ENCODE results near the gene ITPA.
A peak's percentile ranks its signal among the peaks of the same experiment; 100 is the strongest.
"Not testable (repeated sequence)": the region's sequence is repeated elsewhere in the genome, so short reads cannot be mapped to it uniquely, and the experiment has no call there.

ITPA gene

DNA sequence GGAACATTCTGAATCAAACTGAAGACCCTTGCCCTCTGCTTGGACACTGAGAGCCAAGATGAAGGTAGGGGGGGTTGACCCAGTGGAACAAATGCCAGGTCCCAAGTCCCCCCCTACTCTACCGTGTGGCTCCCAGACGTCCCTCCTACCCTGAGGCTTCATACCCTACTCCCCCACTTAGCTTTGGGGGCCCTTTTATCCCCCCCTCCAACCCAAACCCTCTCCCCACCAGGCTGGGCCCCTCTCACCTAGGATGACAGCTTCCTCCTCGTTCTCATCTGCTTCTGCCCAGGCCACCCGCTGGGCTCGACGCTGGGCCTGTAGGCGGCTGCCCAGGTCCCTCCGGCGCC is 6.4 kb upstream of the ITPA start:
- no peak for DNase-seq

DNA sequence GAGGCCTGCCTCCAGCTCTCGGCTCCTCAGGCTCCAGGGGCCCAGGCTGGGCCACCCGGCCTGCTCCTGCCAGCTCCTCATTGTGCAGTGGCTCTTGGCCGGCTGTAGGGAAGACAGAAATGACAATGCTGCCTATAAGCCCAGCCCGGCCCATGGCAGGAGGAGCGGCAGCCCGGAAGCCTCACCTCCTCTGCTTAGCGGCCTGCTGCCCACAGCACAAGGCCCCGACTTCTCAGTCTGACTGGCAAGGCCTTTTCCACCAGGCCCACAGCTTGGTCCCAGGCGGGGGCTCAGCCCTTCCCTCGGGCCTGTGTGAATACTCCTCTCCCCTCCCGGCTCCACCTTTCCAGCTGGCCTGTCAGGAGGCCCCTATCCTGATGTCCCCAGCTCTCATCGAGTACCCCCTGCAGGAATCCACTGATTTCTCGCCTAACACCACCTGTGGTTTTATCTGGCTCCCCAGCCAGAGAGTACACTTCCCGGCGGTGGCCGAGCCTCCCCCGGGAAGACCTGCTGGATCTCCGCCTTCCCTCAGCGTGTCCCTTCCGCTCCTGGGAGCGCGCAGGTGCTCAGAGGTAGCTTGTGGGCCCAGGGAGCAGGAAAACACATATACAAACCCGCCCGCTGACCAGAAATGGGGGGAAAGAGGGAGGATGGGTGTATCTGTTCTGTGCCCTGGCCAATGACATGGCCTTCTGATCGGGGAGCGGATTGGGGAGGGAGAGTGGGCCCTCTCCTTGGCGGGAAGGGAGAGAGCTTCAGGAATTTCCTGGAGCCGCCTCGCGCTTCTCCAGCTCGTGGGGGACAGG is 5.8 kb upstream of the ITPA start:
- DNase-seq = peak; percentile 27

DNA sequence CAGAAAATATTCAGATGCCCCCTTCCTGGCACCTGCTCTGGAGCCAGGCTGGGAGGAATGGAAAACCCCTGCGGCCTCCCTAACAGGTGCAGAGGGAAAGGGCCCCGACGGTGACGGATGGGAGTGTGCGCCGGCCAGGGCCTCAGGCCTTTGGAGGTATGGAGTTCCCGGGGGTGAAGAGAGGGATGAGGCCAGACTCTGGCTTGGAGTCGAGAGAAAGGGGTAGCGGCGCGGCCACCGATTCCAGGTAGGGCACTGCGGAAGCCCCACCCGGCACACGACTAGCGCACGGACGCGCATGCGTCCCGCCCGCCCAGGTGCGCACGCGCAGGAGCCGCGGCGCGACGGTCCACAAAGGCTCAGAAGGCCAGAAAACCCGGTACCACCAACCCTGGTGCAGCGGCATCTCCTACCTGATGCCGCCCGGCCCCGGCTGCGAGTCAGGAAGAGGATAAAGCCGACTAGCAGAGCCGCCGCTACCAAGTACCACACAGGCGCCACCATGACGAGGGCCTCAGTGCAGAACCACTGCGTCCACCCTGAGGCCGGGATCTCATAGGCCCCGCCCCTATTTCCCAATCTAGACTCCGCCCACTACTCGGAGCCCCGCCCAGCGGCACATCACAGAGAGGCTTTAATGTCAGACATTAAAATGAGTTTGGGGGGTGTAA is 5.0 kb upstream of the ITPA start, which contains the start of gene DDRGK1:
Gene DDRGK1 (minus strand): TSS at position 559 of the 671 bp plus-strand sequence. CDS start 55 bp downstream, at position 504.
- peak; percentile 37 for DNase-seq

DNA sequence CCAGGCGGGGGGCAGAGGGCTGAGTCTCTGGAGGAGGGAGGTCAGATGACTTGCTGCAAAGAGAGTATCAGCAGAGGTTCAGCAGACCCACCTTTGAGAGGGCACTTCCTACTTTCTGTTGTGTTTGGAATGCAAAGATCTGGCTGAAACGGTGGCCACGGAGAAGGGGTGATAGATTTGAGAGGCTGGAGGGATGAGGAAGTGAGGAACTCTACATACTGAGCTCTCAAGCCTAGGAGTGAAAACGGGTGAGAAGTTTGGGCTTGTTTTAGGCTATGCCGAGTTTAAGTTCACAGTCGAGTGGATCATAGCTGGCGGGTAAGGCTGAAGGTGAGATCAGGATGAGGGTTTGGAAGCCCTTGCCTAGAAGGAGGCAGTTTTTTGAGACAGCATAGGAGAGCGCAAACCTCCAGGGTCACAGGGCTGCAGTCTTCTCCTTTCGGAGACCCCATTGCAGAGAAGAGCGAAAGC is 477 bp upstream of the ITPA start:
- no peak for DNase-seq

DNA sequence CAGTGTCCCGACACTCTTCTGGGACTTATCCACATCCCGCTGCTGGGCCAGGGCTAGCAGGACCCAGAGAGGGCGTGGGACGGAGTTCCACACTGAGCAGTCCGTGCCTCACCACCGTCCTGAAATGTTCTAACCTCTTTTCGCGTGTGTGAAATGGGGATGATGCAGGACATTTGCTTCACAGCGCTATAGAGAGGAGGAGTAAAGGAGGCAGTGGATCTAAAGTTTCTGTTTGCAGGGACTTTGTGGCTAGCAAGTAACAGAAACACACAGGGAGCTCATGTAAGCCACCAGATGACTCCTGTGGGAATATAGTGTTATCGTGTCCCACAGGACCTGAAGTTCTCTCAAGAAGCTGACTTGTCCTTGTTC is 634 bp downstream of the ITPA start:
- DNase-seq = no peak

DNA sequence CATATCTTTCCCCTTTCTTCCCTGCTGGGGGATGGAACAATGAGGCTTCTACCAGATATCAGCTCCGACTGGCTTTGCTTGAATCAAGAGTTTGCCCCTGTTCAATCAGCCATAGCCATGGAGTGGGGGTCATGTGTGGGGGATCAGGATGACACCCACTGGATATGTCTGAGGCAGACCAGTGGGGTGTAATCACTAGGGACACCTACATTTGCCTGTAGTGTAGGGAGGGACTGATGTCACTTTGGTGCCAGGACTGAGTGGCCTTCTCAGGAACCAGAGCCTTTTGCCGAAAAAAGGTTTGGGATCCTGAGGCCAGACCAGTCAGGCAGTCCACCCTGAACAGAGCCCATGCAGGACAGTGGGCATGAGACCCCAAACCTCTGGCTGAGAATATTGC is 1.0 kb downstream of the ITPA start:
- no peak for DNase-seq

DNA sequence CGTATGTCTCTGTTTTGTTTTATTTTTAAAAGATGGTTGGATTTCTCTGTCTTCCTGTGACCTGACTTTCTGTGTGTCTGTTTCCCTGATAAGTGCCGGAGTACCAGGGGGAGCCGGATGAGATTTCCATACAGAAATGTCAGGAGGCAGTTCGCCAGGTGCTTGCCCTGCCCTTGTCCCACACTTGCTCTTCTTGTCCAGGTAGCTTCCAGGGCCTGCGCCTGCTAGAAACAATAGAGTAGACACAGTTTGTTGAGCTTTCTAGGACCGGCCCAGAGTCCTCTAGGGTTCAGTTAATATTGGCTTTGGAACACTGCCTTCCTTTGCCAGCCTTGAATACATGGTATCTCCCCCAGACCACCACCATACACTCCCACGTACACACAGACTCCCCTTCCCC is 3.9 kb downstream of the ITPA start:
- DNase-seq = no peak

DNA sequence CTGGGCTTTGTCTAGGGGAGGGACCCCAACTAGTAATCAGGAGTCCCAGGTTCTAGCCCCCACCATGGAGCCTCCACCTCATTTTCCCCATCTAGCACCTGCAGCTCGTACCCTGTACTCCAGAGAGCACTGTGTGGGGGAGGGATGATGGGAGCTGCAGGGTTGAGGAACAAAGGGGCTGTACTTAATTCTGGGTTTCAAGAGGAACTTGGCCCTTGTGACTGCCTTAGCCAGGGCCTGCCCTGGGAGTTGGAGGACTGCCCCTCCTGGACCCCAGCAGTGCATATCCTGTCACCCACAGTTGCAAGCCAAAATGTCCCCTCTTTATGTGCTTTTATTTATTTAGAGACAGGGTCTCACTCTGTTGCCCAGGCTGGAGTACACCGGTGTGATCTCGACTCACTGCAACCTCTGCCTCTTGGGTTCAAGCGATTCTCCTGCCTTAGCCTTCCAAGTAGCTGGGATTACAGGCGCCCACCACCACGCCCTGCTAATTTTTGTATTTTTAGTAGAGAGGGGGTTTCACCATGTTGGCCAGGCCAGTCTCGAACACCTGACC is 6.1 kb downstream of the ITPA start:
- DNase-seq = not testable (repeated sequence)

DNA sequence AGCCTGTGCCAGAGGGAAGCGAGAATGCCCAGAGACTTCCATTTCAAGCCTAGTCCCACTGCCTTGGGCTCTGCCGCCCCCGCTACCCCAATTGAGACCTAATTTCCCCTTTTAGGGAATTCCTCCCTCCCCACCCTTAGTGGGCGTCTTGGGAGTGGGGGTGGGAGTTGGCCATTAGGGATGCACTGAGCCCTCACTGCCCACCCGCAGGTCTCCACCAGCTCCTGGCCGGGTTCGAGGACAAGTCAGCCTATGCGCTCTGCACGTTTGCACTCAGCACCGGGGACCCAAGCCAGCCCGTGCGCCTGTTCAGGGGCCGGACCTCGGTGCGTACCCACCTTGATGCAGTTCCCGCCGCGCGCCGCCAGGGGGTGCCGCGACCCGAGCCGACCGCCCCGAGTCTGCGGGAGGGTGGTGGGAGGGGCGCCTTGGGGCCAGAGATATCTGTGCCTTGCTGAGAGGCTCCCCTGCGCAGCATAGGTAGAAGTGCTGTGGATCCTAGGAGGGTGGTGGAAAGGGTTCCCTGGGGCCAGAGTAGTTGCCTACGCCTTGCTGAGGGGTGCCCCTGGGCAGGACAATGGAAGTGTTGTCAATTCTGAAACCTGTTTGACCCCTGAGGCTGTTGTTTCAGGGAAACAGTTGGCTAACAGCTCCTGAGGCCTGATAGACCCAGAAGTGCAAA is 9.2 kb downstream of the ITPA start:
- DNase-seq = no peak

DNA sequence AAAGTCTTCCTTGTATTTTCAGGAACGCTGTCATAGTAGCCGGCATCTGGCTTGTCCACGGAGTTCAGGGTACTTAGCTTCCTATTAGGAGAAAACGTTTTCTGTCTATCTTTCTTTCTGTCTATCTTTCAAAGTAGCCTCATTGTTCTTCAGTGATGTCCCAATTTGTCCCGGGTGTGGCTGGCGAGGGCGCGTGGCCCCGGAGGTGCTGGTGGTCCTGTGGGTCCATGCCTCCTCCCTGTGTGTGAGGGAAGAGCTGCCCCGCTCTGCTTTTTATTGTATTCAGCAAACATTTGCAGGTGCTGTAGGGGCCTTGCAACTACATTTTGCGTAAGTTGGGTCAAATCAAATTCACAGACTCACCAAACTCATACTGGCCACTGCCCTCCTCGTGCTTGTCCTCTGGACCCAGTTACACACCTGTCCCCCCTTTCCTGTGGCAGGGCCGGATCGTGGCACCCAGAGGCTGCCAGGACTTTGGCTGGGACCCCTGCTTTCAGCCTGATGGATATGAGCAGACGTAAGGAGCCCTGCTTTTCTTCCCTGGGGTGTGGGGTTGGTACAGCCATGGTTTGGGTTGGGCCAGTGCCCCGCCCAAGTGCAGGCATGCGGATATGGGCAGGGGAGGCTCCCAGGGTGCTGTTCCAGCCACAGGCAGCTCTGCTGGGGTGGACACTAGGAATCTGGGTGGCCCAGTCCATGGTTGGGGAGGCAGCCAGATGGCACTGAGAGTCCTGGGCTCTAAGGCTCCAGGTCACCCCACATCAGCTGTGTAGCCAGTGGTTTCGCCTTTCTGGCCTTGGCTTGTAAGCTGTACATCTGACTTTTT is 12.3 kb downstream of the ITPA start:
- DNase-seq = no peak

DNA sequence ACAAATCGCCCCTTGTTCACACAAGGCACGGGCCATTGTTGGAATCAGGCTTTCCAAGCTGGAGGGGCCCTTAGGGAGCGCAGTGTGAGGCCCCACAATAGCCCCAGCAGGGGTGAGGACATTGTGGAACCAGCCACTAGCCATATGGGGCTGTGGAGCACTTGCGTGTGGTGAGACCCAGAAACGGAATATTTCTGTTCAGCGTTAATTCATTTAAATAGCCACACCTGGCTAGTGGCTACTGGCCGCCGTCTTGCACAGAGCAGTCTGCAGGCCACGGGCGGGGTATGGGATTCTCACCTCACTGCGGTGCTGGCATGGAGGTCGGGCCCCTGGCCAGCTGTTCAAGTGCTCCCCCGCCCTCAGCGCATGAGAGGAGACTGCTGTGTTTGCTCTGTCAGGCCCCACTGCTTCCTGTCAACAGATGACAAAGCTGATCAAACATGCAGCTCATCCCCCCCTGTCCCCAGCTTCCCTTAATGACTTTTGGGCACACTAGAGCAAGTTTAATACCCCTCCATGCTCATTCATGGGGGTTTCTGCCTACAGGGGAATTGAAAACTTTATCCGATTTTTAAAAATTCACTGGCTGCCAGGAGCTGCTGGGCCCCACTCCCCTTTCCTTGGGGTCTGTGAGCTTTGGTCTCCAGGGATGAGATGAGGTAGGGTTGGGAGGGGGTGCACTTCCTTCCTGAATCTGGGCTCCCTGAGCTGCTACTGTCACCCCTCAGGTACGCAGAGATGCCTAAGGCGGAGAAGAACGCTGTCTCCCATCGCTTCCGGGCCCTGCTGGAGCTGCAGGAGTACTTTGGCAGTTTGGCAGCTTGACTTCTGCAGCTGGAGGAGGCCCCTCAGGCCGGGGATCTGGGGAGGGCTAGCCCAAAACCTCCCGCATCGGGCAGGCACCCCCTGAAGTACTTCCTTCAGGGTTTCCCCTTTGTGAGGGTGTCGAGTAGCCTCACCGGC is 13.6 kb downstream of the ITPA start:
- peak; percentile 86 for DNase-seq

DNA sequence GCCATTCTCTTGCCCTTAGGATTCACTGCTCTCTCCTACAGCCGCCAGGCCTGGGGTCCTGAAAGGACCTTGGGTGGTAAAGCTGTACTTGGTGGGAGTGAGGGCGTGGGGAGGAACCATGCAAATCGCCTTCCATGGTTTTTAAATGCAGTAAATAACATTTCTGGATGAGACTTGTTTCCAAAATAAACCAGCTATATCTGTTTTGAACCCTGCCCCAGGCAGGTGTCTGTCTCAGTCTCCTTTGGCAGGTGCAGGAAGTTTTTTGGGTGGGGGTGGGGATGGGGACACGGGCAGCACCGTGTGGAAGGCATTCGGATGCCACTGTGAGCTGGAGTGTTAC is 14.3 kb downstream of the ITPA start:
- no peak for DNase-seq

DNA sequence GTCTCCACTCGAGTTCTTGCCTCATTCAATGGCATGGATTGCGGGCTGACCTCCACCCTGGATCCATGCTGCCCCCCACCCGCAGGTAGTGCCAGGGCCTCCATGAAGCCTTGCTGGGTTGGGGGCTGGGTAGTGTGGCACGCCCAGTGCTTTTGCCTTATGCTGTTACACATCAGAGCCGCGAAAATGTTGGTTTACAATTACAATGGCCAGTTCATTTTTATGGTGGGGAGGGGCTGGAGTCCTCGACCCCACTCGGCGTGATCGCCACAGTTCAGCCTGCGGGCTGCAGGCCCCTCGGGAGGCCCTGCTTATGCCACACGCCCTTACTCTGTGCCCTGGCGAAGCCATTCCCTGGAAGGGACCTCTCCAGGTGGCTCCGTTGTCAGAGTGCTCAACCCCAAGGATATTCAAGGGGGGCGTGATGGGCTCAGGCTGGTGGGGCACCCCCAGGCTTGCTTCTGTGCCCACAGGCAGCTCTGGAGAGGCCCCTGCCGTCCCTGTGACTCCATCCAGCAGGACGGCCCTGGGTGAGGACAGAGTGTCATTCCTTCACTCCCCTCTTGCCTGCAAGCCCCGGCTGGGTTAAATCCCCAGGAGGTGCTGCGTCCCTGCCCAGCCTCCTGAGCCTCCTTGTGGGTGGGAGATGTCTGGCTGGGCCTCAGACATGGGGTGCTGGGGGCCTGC is 14.8 kb downstream of the ITPA start:
- DNase-seq = no peak

DNA sequence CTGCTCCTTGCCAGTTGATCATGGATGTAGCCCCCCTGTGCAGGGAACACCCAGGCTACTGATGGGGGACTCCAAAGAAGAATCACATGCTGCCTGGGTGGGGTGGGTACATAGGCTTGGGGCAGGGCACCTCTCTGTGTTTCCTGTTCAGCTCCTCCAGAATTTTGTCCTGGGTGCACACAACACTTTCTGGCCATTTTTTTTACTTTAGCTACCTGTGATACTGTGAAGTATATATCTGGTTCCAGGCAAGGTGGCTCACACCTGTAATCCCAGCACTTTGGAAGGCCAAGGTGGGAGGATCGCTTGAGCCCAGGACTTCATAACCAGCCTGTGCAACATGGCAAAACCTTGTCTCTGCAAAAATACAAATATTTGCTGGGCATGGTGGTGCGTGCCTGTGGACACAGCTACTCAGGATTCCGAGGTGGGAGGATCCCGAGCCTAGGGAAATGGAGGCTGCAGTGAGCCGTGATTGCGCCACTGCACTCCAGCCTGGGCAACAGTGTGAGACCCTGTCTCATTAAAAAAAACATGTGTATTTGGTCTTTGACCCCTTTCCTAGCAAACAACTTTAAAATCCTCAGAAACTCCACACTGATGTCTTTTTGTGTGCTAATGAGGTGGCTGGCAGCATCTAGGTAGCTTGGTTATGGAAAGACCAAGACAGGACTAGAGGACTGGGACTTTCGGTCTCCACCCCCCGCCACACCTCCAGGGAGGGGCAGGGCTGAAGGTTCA is 15.6 kb downstream of the ITPA start:
- no peak for DNase-seq

DNA sequence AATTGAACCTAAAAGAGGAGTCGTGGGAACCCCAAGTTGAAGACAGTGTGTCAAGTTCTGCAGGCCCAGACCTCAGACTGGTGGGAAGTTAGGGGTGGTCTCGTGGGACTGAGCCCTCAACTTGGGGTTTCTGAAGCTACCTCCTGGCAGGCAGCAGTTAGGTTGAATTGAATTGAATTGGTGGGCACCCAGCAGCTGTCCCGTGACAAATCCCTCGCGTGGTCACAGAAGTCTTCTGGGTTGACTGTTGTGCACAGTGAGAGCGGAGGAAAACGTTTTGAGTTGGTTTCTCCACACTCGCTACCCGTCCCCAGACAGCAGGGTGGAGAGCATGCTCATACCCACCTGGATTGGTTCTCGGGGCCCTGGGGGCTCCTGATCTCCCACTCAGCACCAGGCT is 16.8 kb downstream of the ITPA start:
- no peak for DNase-seq

DNA sequence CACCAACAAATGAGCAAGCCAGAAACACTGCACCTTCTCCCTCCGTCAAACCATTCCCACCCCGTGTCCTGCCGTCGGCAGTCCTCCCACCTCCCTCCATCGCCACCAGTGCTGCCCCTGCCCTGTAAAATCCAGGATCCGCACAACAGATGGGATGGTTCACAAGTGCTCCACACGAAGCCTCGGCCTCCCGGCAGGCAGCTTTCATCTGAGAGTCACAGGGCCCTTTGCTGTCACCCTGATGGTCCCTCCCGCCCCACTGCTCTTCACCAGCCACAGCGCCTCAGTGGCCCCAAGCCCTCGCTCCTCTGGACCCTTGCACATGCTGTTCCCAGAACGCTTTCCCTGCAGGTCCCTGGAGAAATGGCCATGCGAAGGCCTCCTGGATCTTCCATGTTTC is 17.6 kb downstream of the ITPA start:
- DNase-seq = no peak

DNA sequence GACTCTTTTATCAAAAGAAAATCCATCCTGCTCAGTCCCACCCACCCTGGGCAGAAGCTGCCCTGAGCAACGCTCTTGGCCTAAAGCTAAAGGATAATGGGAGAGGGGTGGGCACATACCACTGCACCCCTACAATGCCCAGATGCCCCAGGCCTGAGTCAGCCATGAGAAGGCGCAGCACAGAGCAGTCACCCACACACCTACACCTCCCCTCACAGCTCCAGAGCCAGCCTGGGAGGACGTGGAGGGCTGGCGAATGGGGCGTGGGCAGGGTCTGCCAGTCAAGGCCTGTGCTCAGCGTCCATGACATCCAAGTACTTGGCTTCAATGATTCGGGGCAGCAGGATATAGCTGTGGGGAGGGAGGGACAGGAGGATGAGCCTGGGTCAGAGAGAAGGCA is 18.2 kb downstream of the ITPA start:
- DNase-seq = no peak

DNA sequence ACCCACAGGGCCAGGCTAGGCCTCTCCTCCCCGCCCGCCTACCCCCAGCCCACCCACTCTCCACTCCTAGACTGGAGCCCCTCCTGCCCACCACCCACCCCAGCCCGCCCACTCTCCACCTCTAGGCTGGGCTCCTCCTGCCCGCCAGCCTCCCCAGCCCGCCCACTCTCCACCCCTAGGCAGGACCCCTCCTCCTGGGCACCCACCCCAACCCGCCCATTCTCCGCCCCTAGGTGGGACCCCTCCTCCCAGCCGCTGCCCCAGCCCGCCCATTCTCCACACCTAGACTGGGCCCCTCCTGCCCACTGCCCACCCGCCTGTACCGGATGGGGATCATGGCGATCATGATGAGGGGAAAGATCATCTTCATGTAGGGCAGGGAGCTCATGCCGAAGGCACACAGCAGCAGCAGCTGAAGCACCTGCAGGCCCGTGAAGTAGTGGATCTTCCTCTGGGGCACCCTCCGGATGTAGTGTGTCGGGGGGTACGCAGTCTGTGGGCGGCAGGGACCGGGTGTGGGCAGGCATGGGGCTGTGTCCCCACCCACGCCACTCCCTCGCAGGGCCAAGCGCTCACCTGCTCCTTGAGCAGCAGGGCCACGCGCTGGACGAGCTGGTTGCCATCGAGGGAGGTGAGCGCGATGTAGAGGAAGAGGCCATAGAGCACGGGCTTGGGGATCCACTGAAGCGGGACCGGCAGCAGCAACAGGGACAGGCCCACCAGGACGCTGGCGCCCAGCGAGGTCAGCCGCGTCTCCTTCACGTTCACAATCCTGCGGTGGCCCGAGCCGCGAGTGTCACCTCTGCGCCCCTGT is 18.8 kb downstream of the ITPA start:
- DNase-seq = no peak

DNA sequence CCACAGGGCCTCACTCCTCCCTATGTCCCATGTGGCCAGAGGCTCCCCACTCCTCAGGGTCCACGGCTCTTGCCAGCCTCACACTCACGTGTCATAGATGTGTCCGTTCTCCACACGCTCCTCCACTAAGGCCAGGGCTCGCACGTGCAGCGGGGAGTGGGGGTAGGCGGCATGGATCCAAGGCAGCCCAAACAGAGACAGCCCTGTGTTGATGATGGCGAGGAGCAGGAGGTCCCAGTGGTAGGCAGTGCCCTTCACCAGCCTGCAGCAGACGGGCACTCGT is 19.4 kb downstream of the ITPA start:
- no peak for DNase-seq

DNA sequence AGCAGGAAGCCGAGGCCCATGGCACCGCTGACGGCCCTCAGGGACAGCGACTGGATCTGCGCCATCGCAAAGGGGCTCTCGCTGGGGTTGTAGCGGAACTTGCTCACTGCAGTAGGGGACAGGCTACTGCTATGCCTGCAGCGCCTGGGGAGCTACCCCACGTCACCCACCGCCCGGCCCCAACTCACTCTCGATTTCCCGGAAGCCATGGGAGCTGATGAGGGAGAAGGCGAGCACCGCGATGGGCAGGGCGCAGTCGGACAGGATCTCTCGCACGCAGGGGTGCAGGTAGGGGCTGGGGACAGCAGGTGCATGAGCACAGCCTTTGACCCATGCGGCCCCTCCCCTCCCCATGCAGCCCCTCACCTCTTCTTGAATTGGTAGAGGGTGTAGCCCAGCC is 19.9 kb downstream of the ITPA start:
- DNase-seq = no peak

All from DMS79 (cell line).